ENCODE data around the gene SULT4A1. TPM values are rescaled to one million over a fixed set of nuclear protein-coding genes. Genes with fewer than 3 reads are reported as not detected.

Gene SULT4A1
- polyA plus RNA-seq, 2 of the 4 experiments (the other 2 are of a cell fraction), result not detected

GRCh38 chr22:43838161-43838560, 24.2 kb downstream of the SULT4A1 start:
- no peak; a peak in 1 of 6 replicates for ATAC-seq
- TF ChIP-seq CHD2 (IDR thresholded peaks at IDR 0.05; ENCODE audit: low read length, partially characterized antibody), result no peak
- no peak for TF ChIP-seq FOXS1 (CRISPR knock-in tag; IDR thresholded peaks at IDR 0.05)
- TF ChIP-seq, protein P1, sequence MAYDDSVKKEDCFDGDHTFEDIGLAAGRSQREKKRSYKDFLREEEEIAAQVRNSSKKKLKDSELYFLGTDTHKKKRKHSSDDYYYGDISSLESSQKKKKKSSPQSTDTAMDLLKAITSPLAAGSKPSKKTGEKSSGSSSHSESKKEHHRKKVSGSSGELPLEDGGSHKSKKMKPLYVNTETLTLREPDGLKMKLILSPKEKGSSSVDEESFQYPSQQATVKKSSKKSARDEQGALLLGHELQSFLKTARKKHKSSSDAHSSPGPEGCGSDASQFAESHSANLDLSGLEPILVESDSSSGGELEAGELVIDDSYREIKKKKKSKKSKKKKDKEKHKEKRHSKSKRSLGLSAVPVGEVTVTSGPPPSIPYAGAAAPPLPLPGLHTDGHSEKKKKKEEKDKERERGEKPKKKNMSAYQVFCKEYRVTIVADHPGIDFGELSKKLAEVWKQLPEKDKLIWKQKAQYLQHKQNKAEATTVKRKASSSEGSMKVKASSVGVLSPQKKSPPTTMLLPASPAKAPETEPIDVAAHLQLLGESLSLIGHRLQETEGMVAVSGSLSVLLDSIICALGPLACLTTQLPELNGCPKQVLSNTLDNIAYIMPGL (CRISPR knock-in tag; IDR thresholded peaks at IDR 0.05; ENCODE audit: borderline replicate concordance), result no peak
- no peak for TF ChIP-seq NPAS2 (CRISPR knock-in tag; IDR thresholded peaks at IDR 0.05; ENCODE audit: borderline replicate concordance)
- no peak for TF ChIP-seq ZFP36 (IDR thresholded peaks at IDR 0.05; ENCODE audit: borderline replicate concordance, partially characterized antibody)
- TF ChIP-seq POLR2A (IDR thresholded peaks at IDR 0.05; ENCODE audit: low read length), result no peak
- TF ChIP-seq RNF2 (IDR thresholded peaks at IDR 0.05; ENCODE audit: borderline replicate concordance, low read depth), result no peak
- no peak for TF ChIP-seq TP53 (CRISPR knock-in tag; IDR thresholded peaks at IDR 0.05)
- TF ChIP-seq CBX2 (IDR thresholded peaks at IDR 0.05; ENCODE audit: borderline replicate concordance, low read depth), result no peak
- TF ChIP-seq, protein P2, sequence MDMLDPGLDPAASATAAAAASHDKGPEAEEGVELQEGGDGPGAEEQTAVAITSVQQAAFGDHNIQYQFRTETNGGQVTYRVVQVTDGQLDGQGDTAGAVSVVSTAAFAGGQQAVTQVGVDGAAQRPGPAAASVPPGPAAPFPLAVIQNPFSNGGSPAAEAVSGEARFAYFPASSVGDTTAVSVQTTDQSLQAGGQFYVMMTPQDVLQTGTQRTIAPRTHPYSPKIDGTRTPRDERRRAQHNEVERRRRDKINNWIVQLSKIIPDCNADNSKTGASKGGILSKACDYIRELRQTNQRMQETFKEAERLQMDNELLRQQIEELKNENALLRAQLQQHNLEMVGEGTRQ (IDR thresholded peaks at IDR 0.05), result no peak
- TF ChIP-seq RFX5 (IDR thresholded peaks at IDR 0.05), result no peak
- no peak for TF ChIP-seq KDM5A (IDR thresholded peaks at IDR 0.05)
- no peak for TF ChIP-seq CTCF (IDR thresholded peaks at IDR 0.05)
- TF ChIP-seq MAX (IDR thresholded peaks at IDR 0.05), result no peak
- no peak for TF ChIP-seq KDM1A (IDR thresholded peaks at IDR 0.05; ENCODE audit: low read depth)
- no peak for TF ChIP-seq CBX8 (IDR thresholded peaks at IDR 0.05)

DNA sequence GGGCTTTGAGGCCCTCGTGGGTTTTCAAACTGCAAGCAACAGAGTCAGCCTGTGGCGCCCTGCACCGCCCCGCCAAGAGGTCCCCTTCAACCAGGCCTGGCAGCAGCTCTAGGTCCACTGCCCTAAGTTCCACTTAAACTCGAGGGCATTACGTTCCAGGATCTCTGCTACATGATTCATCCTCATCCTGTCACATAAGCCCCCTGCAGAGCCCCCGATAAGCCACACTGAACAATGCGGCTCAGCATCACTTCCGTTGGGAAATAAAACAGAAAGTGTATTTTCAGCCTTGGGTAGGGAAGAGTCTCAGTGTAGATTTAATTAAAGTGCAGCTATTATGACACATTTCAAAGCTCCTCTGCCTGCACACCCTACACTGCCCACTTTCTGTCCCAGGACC, 24.6 kb downstream of the SULT4A1 start:
- 55% methylated on average over 5 of the region's 9 CpGs for WGBS (ENCODE audit: missing lambda C conversion rate)
- H3K4me2 ChIP-seq, result no peak overlapping the region
- CTCF ChIA-PET, result interaction anchor here (0.8 to 1.0 kb wide), 2 partner anchors 11 to 12 kb away, joined by 3 to 4 read pairs; no protein-coding TSS in a partner anchor

More at GRCh38 chr22:43838161-43838560, 24.2 kb downstream of the SULT4A1 start:
- no peaks in the 10 kb centered on the region for H3K9me3 ChIP-seq
- CTCF ChIA-PET, result interaction anchor here (0.8 to 1.9 kb wide), 3 partner anchors 9 to 12 kb away, joined by 3 to 6 read pairs (median 3); no protein-coding TSS in a partner anchor
- DNase-seq (ENCODE audit: low read depth in 1 of 2, low spot score in 1 of 2), result no peak
- no peak for FAIRE-seq
- H3K27ac ChIP-seq, result no peak overlapping the region
- H3K4me1 ChIP-seq, result no peaks in the 10 kb centered on the region
- 72% methylated on average over 4 of the region's 10 CpGs for WGBS (ENCODE audit: missing lambda C conversion rate)
- POLR2A ChIA-PET, result no interaction called here
- H3K4me2 ChIP-seq, result no peak overlapping the region
- H3K4me3 ChIP-seq, result no peak overlapping the region

DNA sequence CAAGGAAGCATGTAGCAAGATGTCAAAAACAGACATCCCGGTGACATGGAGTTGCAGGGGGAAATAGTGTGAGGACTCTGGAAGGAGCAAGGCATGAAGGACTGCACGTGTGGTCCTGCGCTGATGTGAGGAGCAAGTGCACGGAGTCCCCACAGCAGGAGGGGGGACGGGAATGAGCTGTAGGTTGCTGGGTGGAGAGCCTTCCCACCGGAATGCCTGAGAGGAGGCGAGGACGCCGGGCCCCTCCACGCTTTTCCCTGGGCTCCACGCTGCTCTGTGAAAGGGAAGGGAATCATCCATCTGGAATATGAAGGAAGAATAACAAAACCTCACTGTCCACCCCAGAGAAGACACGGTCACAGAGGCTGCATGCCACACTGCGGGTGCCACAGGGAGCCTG, 26.6 kb downstream of the SULT4A1 start:
- CTCF ChIA-PET, result interaction anchor here (1.1 to 5.0 kb wide), 2 partner anchors 9 to 448 kb away, joined by 3 to 18 read pairs; no protein-coding TSS in a partner anchor
- WGBS (ENCODE audit: missing lambda C conversion rate), result 42% methylated on average over 12 of the region's 13 CpGs
- Histone ChIP-seq H3K4me1 (no peaks in the 10 kb centered on the region), H3K27ac (no peak overlapping the region), H3K4me2 (no peak overlapping the region), H3K9me3 (no peaks in the 10 kb centered on the region), H3K4me3 (no peak overlapping the region)
- no peak for ATAC-seq
- DNase-seq (ENCODE audit: low read depth in 1 of 2, low spot score in 1 of 2), result no peak
- no peak for FAIRE-seq
- POLR2A ChIA-PET, result no interaction called here
- no peak for TF ChIP-seq FOSB (CRISPR knock-in tag; IDR thresholded peaks at IDR 0.05)
- TF ChIP-seq JUNB (IDR thresholded peaks at IDR 0.05), result no peak
- TF ChIP-seq, protein P3, sequence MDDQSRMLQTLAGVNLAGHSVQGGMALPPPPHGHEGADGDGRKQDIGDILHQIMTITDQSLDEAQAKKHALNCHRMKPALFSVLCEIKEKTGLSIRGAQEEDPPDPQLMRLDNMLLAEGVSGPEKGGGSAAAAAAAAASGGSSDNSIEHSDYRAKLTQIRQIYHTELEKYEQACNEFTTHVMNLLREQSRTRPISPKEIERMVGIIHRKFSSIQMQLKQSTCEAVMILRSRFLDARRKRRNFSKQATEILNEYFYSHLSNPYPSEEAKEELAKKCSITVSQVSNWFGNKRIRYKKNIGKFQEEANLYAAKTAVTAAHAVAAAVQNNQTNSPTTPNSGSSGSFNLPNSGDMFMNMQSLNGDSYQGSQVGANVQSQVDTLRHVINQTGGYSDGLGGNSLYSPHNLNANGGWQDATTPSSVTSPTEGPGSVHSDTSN (IDR thresholded peaks at IDR 0.05), result no peak
- TF ChIP-seq, protein P4, sequence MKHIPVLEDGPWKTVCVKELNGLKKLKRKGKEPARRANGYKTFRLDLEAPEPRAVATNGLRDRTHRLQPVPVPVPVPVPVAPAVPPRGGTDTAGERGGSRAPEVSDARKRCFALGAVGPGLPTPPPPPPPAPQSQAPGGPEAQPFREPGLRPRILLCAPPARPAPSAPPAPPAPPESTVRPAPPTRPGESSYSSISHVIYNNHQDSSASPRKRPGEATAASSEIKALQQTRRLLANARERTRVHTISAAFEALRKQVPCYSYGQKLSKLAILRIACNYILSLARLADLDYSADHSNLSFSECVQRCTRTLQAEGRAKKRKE (CRISPR knock-in tag; IDR thresholded peaks at IDR 0.05; ENCODE audit: low read depth), result no peak
- TF ChIP-seq, protein P5, sequence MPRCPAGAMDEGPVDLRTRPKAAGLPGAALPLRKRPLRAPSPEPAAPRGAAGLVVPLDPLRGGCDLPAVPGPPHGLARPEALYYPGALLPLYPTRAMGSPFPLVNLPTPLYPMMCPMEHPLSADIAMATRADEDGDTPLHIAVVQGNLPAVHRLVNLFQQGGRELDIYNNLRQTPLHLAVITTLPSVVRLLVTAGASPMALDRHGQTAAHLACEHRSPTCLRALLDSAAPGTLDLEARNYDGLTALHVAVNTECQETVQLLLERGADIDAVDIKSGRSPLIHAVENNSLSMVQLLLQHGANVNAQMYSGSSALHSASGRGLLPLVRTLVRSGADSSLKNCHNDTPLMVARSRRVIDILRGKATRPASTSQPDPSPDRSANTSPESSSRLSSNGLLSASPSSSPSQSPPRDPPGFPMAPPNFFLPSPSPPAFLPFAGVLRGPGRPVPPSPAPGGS (IDR thresholded peaks at IDR 0.05), result no peak
- no peak for TF ChIP-seq HOXA7 (CRISPR knock-in tag; IDR thresholded peaks at IDR 0.05)
- no peak for TF ChIP-seq CTCF (IDR thresholded peaks at IDR 0.05)
- TF ChIP-seq NPAS2 (CRISPR knock-in tag; IDR thresholded peaks at IDR 0.05; ENCODE audit: borderline replicate concordance), result no peak
- no peak for TF ChIP-seq JUN (IDR thresholded peaks at IDR 0.05)

More for the DNA sequence above, 24.6 kb downstream of the SULT4A1 start:
- no peak for TF ChIP-seq CHD2 (IDR thresholded peaks at IDR 0.05; ENCODE audit: low read length, partially characterized antibody)
- TF ChIP-seq GATA3 (IDR thresholded peaks at IDR 0.05; ENCODE audit: borderline replicate concordance), result no peak
- Histone ChIP-seq H3K27ac (no peak overlapping the region), H3K4me3 (no peak overlapping the region), H3K9me3 (no peaks in the 10 kb centered on the region), H3K4me1 (no peaks in the 10 kb centered on the region)
- ATAC-seq (no peak), FAIRE-seq (no peak), DNase-seq (ENCODE audit: low read depth in 1 of 2, low spot score in 1 of 2) (no peak)
- POLR2A ChIA-PET, result no interaction called here

All from A549 (cell line).